Muscle of back (tissue), 11 donors: Measurements from ENCODE around the gene ARMC10. TPM values are rescaled to one million over a fixed set of nuclear protein-coding genes. Genes with fewer than 3 reads are reported as not detected.
"Not testable (repeated sequence)": the region's sequence is repeated elsewhere in the genome, so short reads cannot be mapped to it uniquely, and the experiment has no call there.

Experiments
- DNase-seq, 3 donors: peaks; one replicate each; pipeline versions ENCODE4 v3.0.0 to v3.0.0-alpha.2; 2013
- polyA plus RNA-seq, 10 donors: library from polyadenylated mRNA; unstranded; fragments of 120-200 nt; gene quantifications; one replicate each; pipeline ENCODE4 v1.2.1, GENCODE V29; 2013; ENCODE audit not compliant: insufficient read length in 10 of 10

ARMC10 gene
- polyA plus RNA-seq, 10 donors = 20.9 to 31.6 (median 24.8) TPM

DNA sequence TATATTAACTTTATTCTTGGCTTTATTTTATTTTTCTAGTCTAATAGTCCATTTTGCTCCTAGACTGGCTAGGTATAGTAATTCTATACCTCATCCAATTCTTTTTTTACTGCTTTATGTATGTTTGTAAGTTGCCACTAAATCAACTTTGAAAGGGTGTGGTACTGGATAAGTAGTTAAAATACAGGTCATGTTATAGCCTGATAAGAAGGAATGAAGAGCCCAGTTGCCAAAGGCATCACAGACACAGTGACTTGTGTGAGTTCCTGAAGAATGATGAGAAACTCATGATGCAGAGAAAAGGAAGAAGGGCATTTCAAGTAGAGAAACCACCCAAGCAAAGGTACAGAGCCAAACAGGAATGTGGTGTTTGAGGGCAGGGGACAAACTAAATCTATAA is 46.7 kb downstream of the ARMC10 start:
- no peak for DNase-seq

DNA sequence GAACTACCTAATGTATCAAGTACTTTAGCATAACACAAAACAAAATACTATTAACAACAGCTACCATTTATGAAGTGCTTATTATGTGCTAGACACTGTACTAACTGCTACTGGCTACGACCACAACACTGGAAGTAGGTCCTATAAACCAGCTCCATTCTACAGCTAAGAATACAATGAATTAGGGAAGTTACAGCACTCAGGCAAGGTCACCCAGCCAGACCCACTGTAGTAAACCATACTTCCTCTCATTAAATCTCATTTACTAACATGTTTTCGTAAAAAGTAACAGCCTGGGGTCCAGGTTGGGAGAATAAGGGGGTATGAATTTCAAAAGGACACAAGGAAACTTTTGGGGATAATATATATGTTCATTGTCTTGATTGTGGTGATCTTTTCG is 48.6 kb downstream of the ARMC10 start:
- no peak for DNase-seq

DNA sequence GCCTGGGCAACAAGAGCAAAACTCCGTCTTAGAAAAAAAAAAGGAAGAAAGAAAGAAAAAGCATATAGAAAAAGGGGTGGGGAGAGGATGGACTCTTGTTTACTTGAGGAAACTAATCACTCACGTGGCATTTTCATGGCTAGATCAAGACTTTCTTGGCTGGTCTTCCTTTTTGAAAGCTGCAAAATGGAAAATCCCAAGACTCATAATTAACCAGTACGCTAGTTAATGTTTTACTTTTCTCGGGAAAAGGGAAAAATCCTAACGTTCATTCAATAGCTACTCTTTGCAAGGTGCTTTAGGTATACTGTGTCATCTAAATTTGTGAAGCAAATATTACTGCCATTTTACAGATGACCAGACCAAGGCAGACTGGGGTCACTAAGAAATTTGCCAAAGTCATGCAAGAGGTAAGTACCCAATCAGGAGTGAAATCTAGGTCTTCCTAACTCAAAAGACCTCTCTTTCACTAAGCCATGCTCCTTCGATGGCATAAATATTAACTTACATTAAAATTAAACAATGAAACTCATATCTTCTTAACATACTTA is 49.6 kb downstream of the ARMC10 start:
- DNase-seq = no peak

DNA sequence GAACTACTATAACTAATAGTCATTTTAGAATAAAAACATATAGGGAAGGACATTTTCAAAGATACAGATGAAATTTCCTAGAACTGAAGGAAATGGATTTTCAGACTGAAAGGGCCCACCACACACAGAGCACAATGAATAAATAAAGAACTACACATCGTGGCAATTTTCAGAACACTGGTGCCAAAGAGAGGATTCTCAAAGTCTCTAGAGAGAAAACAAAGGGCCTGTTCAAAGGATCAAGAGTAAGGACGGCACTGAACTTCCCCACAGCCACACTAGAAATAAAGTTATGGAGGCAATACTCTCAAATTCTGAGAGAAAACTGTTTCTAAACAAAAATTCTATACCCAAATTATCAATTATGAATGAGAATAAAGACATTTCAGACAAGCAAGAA is 52.1 kb downstream of the ARMC10 start:
- no peak for DNase-seq

DNA sequence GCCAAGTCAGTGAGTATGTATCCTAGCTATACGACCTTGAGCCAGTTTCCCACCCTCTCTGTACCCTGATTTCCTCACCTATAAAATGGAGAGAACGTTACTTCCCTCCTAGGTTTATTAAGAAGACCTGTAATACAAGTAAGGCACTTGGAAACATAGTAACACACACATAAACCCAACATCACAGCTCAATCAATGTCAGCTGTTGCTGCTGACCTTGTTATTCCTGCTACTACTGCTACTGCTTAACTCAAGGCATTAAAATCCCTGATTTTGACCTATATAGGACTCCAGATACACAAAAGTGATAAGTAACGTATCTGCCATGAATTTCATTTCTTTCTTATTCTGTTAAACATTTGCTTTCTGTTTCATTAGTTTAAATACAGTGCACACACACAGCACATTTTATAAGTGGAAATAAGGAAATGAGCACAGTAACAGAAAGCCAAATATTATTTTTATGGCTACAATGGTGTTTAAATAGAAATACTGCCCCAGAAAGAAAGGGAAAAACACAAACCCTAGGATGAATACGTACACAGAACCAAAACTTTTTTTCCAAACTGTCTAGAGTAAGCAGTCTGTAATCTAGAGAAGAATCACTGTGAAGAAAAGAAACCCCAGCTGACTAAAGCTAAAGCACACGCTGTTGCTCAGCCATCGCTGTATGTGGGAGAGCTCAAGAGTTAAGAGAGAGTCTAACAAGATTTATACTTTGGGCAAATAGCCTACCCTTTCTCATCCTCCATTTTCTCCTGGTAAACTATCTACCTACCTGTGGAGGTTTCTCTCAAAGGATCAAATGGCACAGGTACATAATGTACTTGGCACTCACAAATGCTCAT is 55.0 kb downstream of the ARMC10 start:
- no peak for DNase-seq

DNA sequence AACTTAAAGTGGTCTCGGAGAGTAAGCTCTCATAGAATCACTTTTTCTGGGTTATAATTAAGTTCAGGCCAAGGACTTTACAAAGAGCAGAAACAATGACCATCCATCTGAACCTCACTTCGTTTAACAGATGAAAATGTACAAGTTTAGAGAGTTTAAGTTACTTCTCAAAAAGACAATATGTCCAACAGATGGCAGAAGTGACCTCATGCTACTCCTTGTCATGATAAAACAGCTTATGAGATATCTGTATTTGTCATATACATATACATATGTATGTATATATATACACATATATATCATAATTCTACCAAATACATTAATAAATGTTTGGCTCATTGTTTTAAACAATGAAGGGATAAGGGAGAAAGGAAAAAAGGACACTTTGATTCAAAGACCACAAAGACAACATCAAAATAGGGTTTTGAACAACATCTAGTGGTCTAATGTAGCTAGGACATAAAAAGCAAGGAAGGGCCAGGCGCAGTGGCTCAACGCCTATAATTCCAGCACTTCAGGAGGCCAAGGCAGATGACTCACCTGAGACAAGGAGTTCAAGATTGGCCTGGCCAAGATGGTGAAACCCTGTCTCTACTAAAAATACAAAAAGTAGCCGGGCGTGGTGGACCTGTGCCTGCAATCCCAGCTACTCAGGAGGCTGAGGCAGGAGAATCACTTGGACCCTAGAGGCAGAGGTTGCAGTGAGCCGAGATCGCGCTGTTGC is 56.1 kb downstream of the ARMC10 start:
- DNase-seq = no peak

DNA sequence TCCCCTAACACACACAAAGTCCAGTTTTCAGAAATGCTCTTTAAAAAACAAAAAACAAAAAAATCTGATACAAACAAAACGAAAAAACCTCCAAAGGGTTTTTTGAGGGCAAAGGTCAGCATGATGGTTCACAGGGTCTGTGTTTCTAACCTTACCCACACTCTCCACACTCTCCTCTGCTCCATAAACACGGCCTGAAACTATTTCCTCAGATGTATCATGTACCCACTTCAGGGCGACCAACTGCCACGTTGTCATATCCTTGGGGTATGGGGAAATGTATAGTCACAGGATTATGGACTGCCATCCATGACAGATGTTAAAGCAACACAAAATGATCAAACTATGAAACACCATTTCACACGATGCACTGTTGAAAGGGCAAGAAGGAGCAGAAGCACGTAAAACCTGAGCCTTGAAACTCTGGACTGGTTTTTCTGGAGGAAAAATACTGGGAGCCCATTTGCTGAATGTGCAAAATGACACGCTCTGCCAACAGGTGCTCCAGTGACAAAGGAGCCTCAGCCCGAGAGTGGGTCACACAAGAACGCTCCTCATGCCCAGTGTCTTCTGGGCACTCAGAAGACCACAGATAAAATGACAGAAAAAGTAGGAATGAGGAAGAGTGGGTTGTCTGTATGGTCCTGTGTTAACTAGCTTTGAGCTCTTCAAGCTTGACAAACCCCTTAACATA is 58.2 kb downstream of the ARMC10 start:
- DNase-seq = no peak

DNA sequence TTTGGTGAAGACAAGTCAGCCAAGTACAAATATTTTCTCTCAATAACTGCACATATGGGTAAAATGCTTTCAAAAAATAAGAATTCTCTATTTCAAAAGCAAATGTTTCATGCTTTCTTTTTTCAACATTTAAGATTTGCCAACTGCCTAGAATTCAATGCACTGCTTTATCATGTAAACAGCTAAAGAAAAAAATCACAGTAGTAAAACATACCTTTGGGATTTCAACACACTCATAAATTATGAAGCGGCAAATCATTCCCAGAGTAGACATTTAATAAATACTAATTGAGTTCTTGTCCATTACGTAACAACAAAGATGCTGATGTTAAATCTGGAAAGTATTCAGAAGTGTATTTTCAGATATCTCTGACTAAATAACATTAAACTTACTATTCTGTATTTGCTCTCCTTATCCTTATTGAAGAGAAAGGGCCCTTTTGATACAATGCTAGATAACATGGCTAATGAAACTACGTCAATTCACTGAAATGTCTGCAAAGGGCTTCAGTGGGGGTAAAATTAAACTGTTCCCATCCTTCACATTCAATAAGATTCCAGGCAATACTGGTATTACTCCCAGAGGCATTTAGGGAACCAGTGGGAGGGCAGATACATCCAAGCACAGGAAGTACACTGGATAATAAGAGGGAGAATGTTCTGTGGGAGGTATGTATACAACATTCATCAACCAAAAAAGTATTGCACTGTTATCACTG is 60.1 kb downstream of the ARMC10 start:
- DNase-seq = peak in 1 of 3 donors; percentile 29

DNA sequence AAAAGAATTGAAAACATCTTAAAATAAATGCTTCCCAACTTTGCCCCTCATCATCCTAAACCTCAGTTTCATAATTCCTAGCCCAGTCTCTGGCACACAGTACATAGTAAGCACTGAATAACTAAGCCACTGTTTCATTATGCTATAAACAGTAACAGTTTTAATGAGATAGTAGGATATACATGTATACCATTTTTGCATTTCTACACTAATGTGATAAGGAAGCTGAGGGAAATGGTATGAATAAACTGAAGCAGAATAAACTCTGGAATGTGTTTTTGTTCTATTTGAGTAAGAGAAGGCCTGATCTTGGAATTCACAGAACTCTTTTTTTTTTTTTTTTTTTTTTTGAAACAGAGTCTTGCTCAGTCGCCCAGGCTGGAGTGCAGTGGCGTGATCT is 65.1 kb downstream of the ARMC10 start:
- no peak for DNase-seq

DNA sequence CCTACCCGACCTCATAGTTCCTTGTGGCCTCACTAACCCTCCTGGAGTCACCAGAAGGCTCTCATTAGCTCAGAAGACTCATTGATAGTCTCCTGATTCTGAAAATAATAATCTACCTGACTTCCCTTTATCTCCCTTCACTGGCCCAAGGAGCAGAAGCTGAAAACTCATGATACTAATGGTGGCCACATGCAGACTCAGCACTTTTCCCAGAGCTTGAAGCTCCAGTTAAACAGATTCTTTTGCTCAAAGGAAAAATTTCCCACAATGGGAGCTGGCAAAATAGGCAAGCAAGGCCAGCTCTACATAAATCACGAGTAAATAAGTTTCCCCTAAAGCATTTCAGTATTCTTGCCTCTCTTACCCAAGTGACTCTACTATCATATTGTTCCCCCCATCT is 65.7 kb downstream of the ARMC10 start:
- DNase-seq = no peak

DNA sequence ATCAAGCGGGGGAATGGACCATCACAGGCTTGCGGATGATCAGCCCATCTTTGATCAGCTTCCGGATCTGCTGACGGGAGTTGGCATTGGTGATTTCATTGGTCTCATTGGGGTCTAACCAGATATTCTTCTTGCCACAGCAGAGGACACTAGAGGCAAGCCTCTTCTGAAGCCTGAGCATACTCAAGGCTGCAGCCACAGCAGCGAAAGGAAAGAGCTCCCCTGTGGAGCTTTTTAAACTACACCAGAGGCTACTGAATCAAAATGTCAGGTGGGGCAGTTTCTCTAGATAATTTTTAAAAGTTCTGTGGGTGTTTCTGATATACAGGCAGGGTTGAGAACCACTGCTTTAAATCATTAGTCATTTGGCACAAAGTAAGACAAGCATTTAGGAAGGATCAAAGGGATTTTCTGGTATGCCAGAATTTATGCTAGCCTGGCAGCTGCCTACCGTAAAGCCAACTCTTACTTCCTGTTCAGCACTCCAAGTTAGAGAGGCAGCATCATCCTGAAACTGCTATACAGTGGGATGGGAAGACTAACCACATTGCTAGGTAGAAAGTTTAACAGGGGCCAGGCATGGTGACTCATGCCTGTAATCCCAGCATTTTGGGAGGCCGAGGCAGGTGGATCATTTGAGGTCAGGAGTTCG is 66.9 kb downstream of the ARMC10 start:
- DNase-seq = no peak

DNA sequence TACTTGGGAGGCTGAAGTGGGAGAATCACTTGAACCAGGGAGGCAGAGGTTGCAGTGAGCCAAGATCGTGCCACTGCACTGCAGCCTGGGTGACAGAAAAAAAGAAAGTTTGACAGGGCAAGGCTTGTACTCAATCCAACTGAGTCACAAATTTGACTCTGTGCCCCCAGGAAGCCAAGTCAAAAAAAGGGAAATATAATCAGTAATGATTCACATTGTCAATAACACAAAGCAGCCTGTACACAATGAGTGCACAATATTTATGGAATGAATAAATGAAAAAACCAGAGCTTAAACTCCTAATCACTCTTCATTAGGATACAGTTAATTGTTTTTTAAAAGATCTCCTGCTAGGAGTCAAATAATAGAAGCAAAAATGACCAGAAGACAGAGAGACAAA is 67.6 kb downstream of the ARMC10 start:
- DNase-seq = no peak

DNA sequence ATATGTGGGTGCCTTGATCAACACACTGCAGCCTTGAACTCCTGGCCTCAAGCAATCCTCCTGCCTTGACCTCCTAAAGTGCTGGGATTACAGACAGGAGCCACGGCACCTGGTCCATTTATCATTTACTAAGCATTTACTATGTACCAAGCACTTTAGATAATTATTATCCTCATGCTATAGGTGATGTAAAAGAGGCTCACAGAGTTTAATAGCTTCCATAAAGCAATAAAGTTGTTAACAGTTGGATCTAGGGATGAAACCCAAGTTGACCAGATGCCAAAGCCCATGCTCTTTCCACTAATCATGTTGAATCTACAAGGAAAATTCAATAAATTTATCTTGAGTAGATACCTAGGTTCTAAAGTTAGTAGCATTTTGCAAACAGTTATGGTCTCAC is 68.9 kb downstream of the ARMC10 start:
- DNase-seq = no peak

DNA sequence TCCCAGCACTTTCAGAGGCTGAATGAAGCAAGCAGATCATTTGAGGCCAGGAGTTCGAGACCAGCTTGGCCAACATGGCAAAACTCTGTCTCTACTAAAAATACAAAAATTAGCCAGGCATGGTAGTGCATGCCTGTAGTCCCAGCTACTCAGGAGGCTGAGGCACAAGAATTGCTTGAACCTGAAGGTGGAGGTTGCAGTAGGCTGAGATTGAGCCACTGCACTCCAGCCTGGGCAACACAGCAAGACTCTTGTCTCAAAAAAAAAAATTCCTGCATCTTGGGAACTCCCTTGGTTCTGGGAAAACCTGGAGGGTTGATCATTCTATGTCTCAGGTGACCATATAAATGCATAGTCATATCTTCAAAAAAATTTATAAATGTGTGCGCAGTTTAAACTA is 69.8 kb downstream of the ARMC10 start:
- not testable (repeated sequence) for DNase-seq

DNA sequence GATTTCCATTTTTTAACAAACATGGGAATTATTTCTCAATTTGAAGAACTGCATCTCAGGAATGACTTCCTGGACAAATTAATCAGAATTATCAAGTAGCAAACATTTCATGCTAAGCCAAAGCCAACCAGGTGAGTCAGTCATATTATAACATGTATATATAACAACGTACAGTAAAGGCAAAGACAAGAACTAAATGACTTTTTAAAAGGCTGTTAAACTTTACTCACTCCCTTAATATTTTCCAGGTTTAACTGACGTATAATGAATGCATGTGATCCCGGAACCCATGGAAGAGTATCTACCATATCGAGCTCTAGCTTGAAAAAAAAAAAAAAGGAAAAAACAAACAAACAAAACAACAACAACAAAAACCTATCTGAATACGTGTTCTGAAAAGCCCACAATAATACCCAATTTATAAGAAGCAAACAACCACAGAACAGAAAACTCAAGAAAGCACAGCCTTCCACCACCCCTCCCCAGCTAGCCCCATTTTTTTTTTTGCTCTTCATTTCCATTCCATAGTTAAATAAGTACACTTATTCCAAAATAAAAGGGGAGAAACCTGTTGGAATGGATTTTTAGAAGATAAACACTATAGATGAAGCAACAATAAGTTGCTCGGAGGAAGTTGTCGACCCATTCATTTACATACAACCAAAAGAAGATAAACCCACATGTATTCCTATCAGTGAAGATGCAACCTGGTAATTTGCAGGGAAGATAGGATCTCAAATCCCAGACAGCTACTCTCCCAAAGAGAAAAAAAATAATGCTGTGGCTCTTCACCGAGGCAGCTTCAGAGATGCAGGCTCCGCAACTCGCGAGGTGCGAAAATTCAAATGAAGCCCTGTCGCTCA is 73.4 kb downstream of the ARMC10 start:
- no peak for DNase-seq

Other genes with a start within 250 kb of the ARMC10 start
- 10 to 100 TPM; 28.5 to 63.5 (median 39.1) TPM for gene LRRC17, start 162.1 kb upstream of the ARMC10 start, polyA plus RNA-seq
- 1 to 10 TPM in 1 of 10 donors, under 1 TPM in 9; 0.34 to 1.3 (median 0.47) TPM for gene FBXL13, start 344 bp upstream of the ARMC10 start, polyA plus RNA-seq
- gene NAPEPLD, start 74.0 kb downstream of the ARMC10 start, polyA plus RNA-seq = 10 to 100 TPM; 11.0 to 20.5 (median 14.7) TPM
- gene PMPCB, start 222.3 kb downstream of the ARMC10 start, polyA plus RNA-seq = 10 to 100 TPM; 52.8 to 70.5 (median 63.1) TPM